Measurements from ENCODE around the gene PRICKLE1.

GRCh38 chr12:42609605-42610004 lies 20.1 kb upstream of the PRICKLE1 start:
- TF ChIP-seq TAF1 (IDR thresholded peaks at IDR 0.05; ENCODE audit: borderline replicate concordance, insufficient read depth, low read length): no peak
- no peak for TF ChIP-seq REST (IDR thresholded peaks at IDR 0.05; ENCODE audit: insufficient read depth in 1 of 2, low read depth in 2 of 2, low read length in 2 of 2)
- TF ChIP-seq SIN3A (IDR thresholded peaks at IDR 0.05; ENCODE audit: borderline replicate concordance, insufficient read depth, low read length): no peak
